Ascending aorta (tissue), 2 donors: Measurements from ENCODE around the gene CCL2. TPM values are rescaled to one million over a fixed set of nuclear protein-coding genes. Genes with fewer than 3 reads are reported as not detected.

Source experiments
- DNase-seq, 2 donors: peaks; one replicate each; pipeline ENCODE4 v3.0.0-alpha.2; 2019; ENCODE audit warnings: low spot score in 2 of 2
- H3K27ac ChIP-seq, 2 donors: fragments of 200-600 bp; sonication (generic); one replicate each; pipeline ENCODE4 v1.5.1; 2016 to 2017; ENCODE audit warnings: mild to moderate bottlenecking in 1 of 2
- H3K27me3 ChIP-seq: fragments of 200-600 bp; sonication (generic); one replicate; pipeline ENCODE4 v1.5.1; 2017
- H3K36me3 ChIP-seq, 2 donors: fragments of 200-600 bp; sonication (generic); one replicate each; pipeline ENCODE4 v1.5.1; 2016
- H3K4me1 ChIP-seq, 2 donors: fragments of 200-600 bp; sonication (generic); one replicate each; pipeline ENCODE4 v1.5.1; 2016 to 2017; ENCODE audit warnings: mild to moderate bottlenecking in 1 of 2
- H3K4me3 ChIP-seq, 2 donors: fragments of 200-600 bp; sonication (generic); one replicate each; pipeline ENCODE4 v1.5.1; 2016 to 2017; ENCODE audit warnings: mild to moderate bottlenecking in 1 of 2
- H3K9me3 ChIP-seq, 2 donors: fragments of 200-600 bp; sonication (generic); one replicate each; pipeline ENCODE4 v1.5.1; 2016
- intact Hi-C: fragments of 100-400 bp; cut with DNase I; formaldehyde crosslinking; loops from one replicate; pipeline ENCODE4 v1.15.1; 2023
- total RNA-seq: library from RNA; depleted of rRNA; stranded (reverse); fragments of >200 nt; gene quantifications from one replicate; pipeline ENCODE4 v1.1.0, GENCODE V29; 2016
- TF ChIP-seq, protein P1 (sequence below), 3 experiments: fragments of 200-600 bp in 2 of 3; fragments of 450-650 bp in 1 of 3; sonication (generic) in 2 of 3; IDR thresholded peaks; one replicate each; pipeline ENCODE4 v1.5.1; 2016 to 2019; ENCODE audit warnings: antibody characterized with exemption in 3 of 3, mild to moderate bottlenecking in 1 of 3, moderate library complexity in 1 of 3

Gene CCL2
- total RNA-seq, 1 donor from 2014 or later: 162 TPM

DNA sequence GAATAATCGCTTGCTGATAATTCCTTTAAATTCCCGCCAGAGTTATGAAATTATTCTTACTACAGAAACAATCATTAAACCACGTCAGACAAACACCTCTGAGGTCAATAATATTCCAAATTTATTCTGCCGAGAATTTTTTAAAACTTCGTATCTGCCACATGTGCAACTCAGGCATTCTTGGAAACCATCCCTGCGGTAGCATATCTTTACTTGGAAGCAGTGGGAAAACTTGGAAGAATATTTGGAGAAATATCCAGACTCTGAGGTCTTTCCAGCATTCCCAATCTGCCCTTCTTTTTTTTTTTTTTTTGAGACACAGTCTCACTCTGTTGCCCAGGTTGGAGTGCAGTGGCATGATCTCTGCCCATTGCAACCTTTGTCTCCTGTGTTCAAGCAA, 28.5 kb downstream of the CCL2 start:
- no peaks in the 10 kb centered on the region for H3K36me3 ChIP-seq
- TF ChIP-seq, protein P1, sequence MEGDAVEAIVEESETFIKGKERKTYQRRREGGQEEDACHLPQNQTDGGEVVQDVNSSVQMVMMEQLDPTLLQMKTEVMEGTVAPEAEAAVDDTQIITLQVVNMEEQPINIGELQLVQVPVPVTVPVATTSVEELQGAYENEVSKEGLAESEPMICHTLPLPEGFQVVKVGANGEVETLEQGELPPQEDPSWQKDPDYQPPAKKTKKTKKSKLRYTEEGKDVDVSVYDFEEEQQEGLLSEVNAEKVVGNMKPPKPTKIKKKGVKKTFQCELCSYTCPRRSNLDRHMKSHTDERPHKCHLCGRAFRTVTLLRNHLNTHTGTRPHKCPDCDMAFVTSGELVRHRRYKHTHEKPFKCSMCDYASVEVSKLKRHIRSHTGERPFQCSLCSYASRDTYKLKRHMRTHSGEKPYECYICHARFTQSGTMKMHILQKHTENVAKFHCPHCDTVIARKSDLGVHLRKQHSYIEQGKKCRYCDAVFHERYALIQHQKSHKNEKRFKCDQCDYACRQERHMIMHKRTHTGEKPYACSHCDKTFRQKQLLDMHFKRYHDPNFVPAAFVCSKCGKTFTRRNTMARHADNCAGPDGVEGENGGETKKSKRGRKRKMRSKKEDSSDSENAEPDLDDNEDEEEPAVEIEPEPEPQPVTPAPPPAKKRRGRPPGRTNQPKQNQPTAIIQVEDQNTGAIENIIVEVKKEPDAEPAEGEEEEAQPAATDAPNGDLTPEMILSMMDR (IDR thresholded peaks at IDR 0.05): no peak
- no peaks in the 10 kb centered on the region for H3K9me3 ChIP-seq
- DNase-seq: no peak
- no peak overlapping the region for H3K4me3 ChIP-seq
- no peak overlapping the region for H3K27ac ChIP-seq
- intact Hi-C loops: no loop called here
- H3K27me3 ChIP-seq: no peaks in the 10 kb centered on the region
- no peaks in the 10 kb centered on the region for H3K4me1 ChIP-seq

- intact Hi-C loops: no loop called here
- no peak within 1 kb of the TSS for H3K27ac ChIP-seq
- DNase-seq: no peak
Measured at GRCh38 chr17:34285286-34285792, 30.3 kb downstream of the CCL2 start, which contains the start of gene CCL11. CCL11 (plus strand) TSS chr17:34285742; CDS start chr17:34285809, 67 bp downstream.

DNA sequence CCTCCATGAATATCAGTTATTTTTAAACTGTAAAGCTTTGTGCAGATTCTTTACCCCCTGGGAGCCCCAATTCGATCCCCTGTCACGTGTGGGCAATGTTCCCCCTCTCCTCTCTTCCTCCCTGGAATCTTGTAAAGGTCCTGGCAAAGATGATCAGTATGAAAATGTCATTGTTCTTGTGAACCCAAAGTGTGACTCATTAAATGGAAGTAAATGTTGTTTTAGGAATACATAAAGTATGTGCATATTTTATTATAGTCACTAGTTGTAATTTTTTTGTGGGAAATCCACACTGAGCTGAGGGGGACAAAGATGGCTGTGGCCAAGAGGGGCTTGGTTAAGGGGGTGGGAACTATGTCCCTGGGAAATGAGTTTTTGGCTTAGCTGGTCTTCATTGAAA, 32.8 kb downstream of the CCL2 start:
- no peak overlapping the region for H3K4me3 ChIP-seq
- H3K4me1 ChIP-seq: no peaks in the 10 kb centered on the region
- H3K27me3 ChIP-seq: no peaks in the 10 kb centered on the region
- DNase-seq: no peak
- no peaks in the 10 kb centered on the region for H3K36me3 ChIP-seq
- H3K9me3 ChIP-seq: no peaks in the 10 kb centered on the region
- no peak overlapping the region for H3K27ac ChIP-seq
- intact Hi-C loops: no loop called here
- TF ChIP-seq, protein P1 (IDR thresholded peaks at IDR 0.05): no peak

More at GRCh38 chr17:34285286-34285792, 30.3 kb downstream of the CCL2 start, which contains the start of gene CCL11:
- no peaks in the 10 kb centered on the region for H3K27me3 ChIP-seq
- H3K9me3 ChIP-seq: no peaks in the 10 kb centered on the region
- TF ChIP-seq, protein P1 (IDR thresholded peaks at IDR 0.05): no peak
- no peaks in the 10 kb centered on the region for H3K4me1 ChIP-seq
- no peaks in the 10 kb centered on the region for H3K36me3 ChIP-seq
- no peak within 1 kb of the TSS for H3K4me3 ChIP-seq

- intact Hi-C loops: no loop called here
- no peaks in the 10 kb centered on the region for H3K9me3 ChIP-seq
- no peak for DNase-seq
- H3K27ac ChIP-seq: no peak overlapping the region
- H3K4me1 ChIP-seq: no peaks in the 10 kb centered on the region
- no peaks in the 10 kb centered on the region for H3K27me3 ChIP-seq
- H3K36me3 ChIP-seq: no peaks in the 10 kb centered on the region
- no peak overlapping the region for H3K4me3 ChIP-seq
- TF ChIP-seq, protein P1 (IDR thresholded peaks at IDR 0.05): no peak
Measured at GRCh38 chr17:34290586-34290985, 35.5 kb downstream of the CCL2 start.

GRCh38 chr17:34291721-34292348, 36.8 kb downstream of the CCL2 start:
- H3K27me3 ChIP-seq: no peaks in the 10 kb centered on the region
- H3K27ac ChIP-seq: no peak overlapping the region
- DNase-seq: no peak
- TF ChIP-seq, protein P1 (IDR thresholded peaks at IDR 0.05): no peak
- H3K36me3 ChIP-seq: no peaks in the 10 kb centered on the region
- H3K4me1 ChIP-seq: no peaks in the 10 kb centered on the region
- no peak overlapping the region for H3K4me3 ChIP-seq
- H3K9me3 ChIP-seq: no peaks in the 10 kb centered on the region
- intact Hi-C loops: no loop called here
